ENCODE data around the gene HOXA5. TPM values are rescaled to one million over a fixed set of nuclear protein-coding genes. Genes with fewer than 3 reads are reported as not detected.
A peak's percentile ranks its signal among the peaks of the same experiment; 100 is the strongest.

Gene HOXA5
- total RNA-seq, 2 experiments from 2014 or later = not detected

DNA sequence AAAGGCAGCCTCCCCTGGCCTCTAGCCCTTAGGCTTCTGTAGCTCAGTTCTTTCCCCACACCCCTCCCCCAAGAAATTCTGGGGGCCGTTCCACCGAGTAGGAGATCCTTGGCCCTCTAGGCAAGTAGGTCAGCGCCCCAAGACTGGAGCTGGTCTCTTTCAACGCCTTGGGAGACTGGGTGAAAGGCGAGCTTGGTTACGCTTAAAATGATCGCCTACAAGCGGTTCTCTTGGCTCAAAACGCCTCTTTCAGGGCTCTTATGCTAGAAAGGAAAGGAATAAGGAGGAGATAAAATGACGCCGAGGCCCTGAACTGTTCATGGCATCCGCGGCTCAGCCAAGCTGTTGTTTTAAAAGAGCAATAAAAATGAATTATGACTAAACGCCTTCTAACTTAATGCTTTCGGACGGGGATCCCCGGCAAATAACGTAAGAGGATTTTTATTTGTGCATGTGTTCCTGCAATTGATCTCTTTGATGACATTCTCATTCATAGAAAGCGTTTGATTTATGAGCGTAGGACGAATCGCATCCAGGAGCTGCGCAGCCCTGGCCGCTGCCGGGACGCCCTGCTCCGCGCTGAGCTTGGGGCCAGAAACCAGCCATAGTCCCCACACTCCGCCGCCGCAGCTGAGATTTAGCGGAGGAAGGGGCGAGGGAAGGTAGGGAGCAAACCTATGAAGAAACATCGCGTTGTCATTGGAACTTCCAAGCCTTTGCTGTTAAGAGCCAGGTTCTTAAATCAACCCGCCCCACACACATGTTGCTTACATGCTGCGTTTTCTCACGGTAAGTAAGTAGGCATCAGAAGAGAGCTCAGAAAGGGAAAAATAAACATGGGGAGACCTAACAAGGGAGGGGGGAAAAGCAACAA, 44.7 kb downstream of the HOXA5 start:
- no peak for DNase-seq
- Mint-ChIP-seq H3K27ac (no peak overlapping the region), H3K36me3 (ENCODE audit: low read depth) (peaks cover 19% of the 10 kb centered on the region), H3K4me1 (peaks cover 31% of the 10 kb centered on the region), H3K27me3 (peaks cover 89% of the 10 kb centered on the region), H3K4me3 (no peak overlapping the region), H3K9me3 (no peaks in the 10 kb centered on the region)
- CTCF ChIA-PET = interaction anchor here (0.7 to 1.2 kb wide), 4 partner anchors 20 to 62 kb away, joined by 3 to 4 read pairs (median 3); no protein-coding TSS in a partner anchor
- POLR2A ChIA-PET = no interaction called here

GRCh38 chr7:27097686-27098577, 45.5 kb downstream of the HOXA5 start:
- peaks cover 89% of the 10 kb centered on the region for H3K27me3 Mint-ChIP-seq
- no peaks in the 10 kb centered on the region for H3K9me3 Mint-ChIP-seq
- CTCF ChIA-PET = interaction anchor here (0.7 to 1.7 kb wide), 4 partner anchors 50 to 63 kb away, joined by 3 to 5 read pairs (median 4); no protein-coding TSS in a partner anchor
- POLR2A ChIA-PET = no interaction called here
- peak overlapping the region; percentile 82 for H3K4me3 Mint-ChIP-seq
- peaks cover 17% of the 10 kb centered on the region for H3K36me3 Mint-ChIP-seq (ENCODE audit: low read depth)
- DNase-seq = no peak
- H3K4me1 Mint-ChIP-seq = peaks cover 29% of the 10 kb centered on the region
- no peak overlapping the region for H3K27ac Mint-ChIP-seq

GRCh38 chr7:27096768-27097514, 46.5 kb downstream of the HOXA5 start:
- H3K9me3 Mint-ChIP-seq = no peaks in the 10 kb centered on the region
- CTCF ChIA-PET = interaction anchor here (1.7 kb wide), 1 partner anchor 64 kb away, joined by 5 read pairs; no protein-coding TSS in a partner anchor
- POLR2A ChIA-PET = no interaction called here
- H3K27me3 Mint-ChIP-seq = peaks cover 91% of the 10 kb centered on the region
- peak overlapping the region; percentile 82 for H3K4me3 Mint-ChIP-seq
- no peak for DNase-seq
- no peak overlapping the region for H3K27ac Mint-ChIP-seq
- peaks cover 15% of the 10 kb centered on the region for H3K36me3 Mint-ChIP-seq (ENCODE audit: low read depth)
- peaks cover 31% of the 10 kb centered on the region for H3K4me1 Mint-ChIP-seq

GRCh38 chr7:27095897-27096767, 47.3 kb downstream of the HOXA5 start, which contains the start of gene HOXA1:
HOXA1 (minus strand) TSS chr7:27096000; CDS start chr7:27095912, 88 bp downstream.
- peak within 1 kb of the TSS; percentile 33 for H3K27ac Mint-ChIP-seq
- H3K4me3 Mint-ChIP-seq = peak within 1 kb of the TSS; percentile 82
- no peaks in the 10 kb centered on the region for H3K9me3 Mint-ChIP-seq
- peak; percentile 72 for DNase-seq
- H3K36me3 Mint-ChIP-seq (ENCODE audit: low read depth) = peaks cover 11% of the 10 kb centered on the region
- ChIA-PET CTCF (interaction anchor here (0.9 to 1.7 kb wide), 2 partner anchors 65 to 229 kb away, joined by 4 to 5 read pairs; no protein-coding TSS in a partner anchor), POLR2A (no interaction called here)
- peaks cover 29% of the 10 kb centered on the region for H3K4me1 Mint-ChIP-seq
- H3K27me3 Mint-ChIP-seq = peaks cover 92% of the 10 kb centered on the region

GRCh38 chr7:27095050-27095896, 48.2 kb downstream of the HOXA5 start:
- Mint-ChIP-seq H3K4me1 (peaks cover 29% of the 10 kb centered on the region), H3K36me3 (ENCODE audit: low read depth) (peaks cover 11% of the 10 kb centered on the region), H3K27ac (peak overlapping the region; percentile 33), H3K4me3 (peak overlapping the region; percentile 82), H3K9me3 (no peaks in the 10 kb centered on the region), H3K27me3 (peaks cover 92% of the 10 kb centered on the region)
- CTCF ChIA-PET = interaction anchor here (0.6 to 1.6 kb wide), 5 partner anchors 11 to 413 kb away, joined by 3 to 4 read pairs (median 3); no protein-coding TSS in a partner anchor
- no peak for DNase-seq
- POLR2A ChIA-PET = no interaction called here

- no peak for DNase-seq
- peaks cover 29% of the 10 kb centered on the region for H3K4me1 Mint-ChIP-seq
- ChIA-PET CTCF (interaction anchor here (0.6 to 1.6 kb wide), 4 partner anchors 10 to 412 kb away, joined by 3 to 4 read pairs (median 3); no protein-coding TSS in a partner anchor), POLR2A (no interaction called here)
- H3K4me3 Mint-ChIP-seq = peak overlapping the region; percentile 82
- H3K27ac Mint-ChIP-seq = no peak overlapping the region
- H3K9me3 Mint-ChIP-seq = no peaks in the 10 kb centered on the region
- H3K27me3 Mint-ChIP-seq = peaks cover 92% of the 10 kb centered on the region
- H3K36me3 Mint-ChIP-seq (ENCODE audit: low read depth) = peaks cover 7% of the 10 kb centered on the region
Measured at GRCh38 chr7:27094304-27095049, 49.0 kb downstream of the HOXA5 start.

GRCh38 chr7:27093184-27093895, 50.1 kb downstream of the HOXA5 start:
- no peak for DNase-seq
- Mint-ChIP-seq H3K27ac (no peak overlapping the region), H3K36me3 (ENCODE audit: low read depth) (peaks cover 1% of the 10 kb centered on the region), H3K4me1 (peaks cover 26% of the 10 kb centered on the region), H3K27me3 (peaks cover 93% of the 10 kb centered on the region), H3K9me3 (no peaks in the 10 kb centered on the region), H3K4me3 (no peak overlapping the region)
- ChIA-PET POLR2A (interaction anchor here (0.6 kb wide), 1 partner anchor 130 kb away, joined by 3 read pairs; no protein-coding TSS in a partner anchor), CTCF (interaction anchor here (1.2 to 1.6 kb wide), 3 partner anchors 10 to 411 kb away, joined by 3 to 6 read pairs (median 4); no protein-coding TSS in a partner anchor)

DNA sequence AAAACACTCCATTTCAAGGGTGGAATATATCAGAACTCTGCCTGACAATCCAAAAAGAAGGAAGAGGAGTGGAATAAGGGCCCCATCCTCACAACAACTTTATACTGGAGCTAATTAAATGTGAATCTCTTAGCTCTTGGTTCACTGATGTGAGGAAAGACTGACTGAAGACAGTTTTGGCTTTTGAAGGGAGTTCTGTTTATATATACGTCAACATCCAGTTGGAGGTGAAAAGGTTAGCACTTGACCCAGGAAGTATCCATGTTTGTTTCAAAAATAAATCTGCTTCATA, 50.7 kb downstream of the HOXA5 start:
- CTCF ChIA-PET = interaction anchor here (1.2 to 1.4 kb wide), 2 partner anchors 9 to 68 kb away, joined by 3 to 6 read pairs; no protein-coding TSS in a partner anchor
- Mint-ChIP-seq H3K9me3 (no peaks in the 10 kb centered on the region), H3K36me3 (ENCODE audit: low read depth) (peaks cover 1% of the 10 kb centered on the region), H3K4me1 (peaks cover 24% of the 10 kb centered on the region), H3K27ac (no peak overlapping the region), H3K4me3 (no peak overlapping the region), H3K27me3 (peaks cover 87% of the 10 kb centered on the region)
- POLR2A ChIA-PET = interaction anchor here (0.6 kb wide), 1 partner anchor 131 kb away, joined by 3 read pairs; no protein-coding TSS in a partner anchor
- DNase-seq = no peak

GRCh38 chr7:27091941-27092818, 51.3 kb downstream of the HOXA5 start:
- H3K4me1 Mint-ChIP-seq = peaks cover 21% of the 10 kb centered on the region
- ChIA-PET POLR2A (no interaction called here), CTCF (interaction anchor here (0.5 to 1.4 kb wide), 3 partner anchors 9 to 69 kb away, joined by 3 to 6 read pairs (median 3); no protein-coding TSS in a partner anchor)
- H3K27me3 Mint-ChIP-seq = peaks cover 87% of the 10 kb centered on the region
- no peak overlapping the region for H3K4me3 Mint-ChIP-seq
- no peak overlapping the region for H3K27ac Mint-ChIP-seq
- H3K36me3 Mint-ChIP-seq (ENCODE audit: low read depth) = peaks cover 5% of the 10 kb centered on the region
- no peak for DNase-seq
- no peaks in the 10 kb centered on the region for H3K9me3 Mint-ChIP-seq

Measured in activated CD4-positive, alpha-beta T cell treated with anti-CD3 and anti-CD28 coated beads, Interleukin-2, amount 10 ng/mL, durations not matched to agents 7 days and 5 days (primary cell).